Suppressor macrophage (primary cell): ENCODE data around the gene HDAC4.
A peak's percentile ranks its signal among the peaks of the same experiment; 100 is the strongest.

ENCODE experiments used
- DNase-seq, 4 experiments: peaks; one replicate each; pipeline ENCODE4 v3.0.0-alpha.2; 2020 to 2022

HDAC4 gene

DNA sequence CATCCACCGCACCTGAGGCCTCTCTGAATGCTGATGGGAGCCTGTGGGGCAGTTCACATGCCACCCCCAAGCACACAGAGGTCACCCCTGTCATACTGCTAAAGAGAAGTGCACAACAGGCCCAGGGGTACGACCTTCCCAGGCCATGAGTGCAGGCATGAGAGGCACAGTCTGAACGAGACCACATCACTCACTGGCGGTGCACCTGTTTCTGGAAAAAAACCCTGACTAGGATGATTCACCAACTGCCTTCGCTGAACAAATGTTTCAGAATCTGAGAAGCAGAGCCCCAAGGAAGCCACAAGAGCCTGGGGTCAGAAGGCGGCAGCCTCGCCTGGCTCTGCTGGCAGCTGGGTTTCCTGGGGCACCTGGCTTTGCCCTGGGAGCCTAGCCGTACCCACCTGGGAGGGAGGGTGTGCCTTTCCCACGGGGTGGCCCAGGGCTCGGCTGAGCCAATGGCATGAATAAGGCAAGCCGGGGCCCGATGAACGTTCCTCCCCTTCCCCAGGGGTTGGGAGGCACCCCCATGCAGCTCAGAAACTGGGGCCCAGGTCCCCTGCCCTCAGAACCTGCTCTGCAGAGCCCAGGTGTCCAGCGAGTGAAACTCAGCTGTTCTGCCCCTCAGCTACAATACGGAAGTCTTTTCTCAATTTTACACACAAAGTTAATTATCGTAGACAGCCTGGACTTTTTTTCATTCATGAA lies 73.8 kb downstream of the HDAC4 start:
- DNase-seq = no peak

DNA sequence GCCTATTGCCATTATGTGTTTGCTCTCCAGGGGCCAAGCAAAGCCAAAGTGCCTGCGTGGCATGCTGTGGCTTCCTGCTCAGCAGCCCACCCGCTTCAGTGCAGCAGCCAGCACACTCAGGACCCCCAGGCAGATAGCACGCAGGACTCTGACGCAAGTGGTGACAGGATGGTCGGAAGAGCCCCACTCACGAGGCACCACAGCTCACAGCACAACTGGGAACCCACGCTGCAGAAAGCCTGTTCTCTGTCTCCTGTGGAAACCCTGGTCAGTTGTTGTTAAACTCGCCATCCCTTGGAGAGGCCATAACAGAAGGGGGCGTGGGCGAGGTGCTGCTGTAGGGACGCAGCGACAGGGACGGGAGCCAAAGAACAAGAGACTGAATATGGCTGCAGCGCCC lies 76.4 kb downstream of the HDAC4 start:
- no peak for DNase-seq

DNA sequence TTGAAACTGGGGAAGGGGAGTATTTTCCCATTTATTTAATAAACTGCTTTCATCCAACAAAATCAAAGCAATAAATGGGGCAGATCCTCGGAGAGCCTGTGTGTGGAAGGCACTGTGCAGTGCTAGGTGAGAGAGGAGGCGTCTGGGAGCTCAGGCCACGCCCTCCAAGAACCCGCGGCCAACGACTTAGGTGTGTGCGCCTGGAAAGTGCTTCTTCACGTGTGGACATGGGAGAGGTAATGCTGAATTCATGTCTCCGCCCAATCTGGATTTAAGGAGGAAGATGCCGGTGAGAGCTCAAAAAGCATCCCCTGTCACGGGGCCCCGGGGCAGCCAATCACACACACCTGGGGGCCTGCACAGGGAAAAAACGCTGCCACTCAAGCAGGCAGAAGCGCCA lies 77.4 kb downstream of the HDAC4 start:
- no peak for DNase-seq

DNA sequence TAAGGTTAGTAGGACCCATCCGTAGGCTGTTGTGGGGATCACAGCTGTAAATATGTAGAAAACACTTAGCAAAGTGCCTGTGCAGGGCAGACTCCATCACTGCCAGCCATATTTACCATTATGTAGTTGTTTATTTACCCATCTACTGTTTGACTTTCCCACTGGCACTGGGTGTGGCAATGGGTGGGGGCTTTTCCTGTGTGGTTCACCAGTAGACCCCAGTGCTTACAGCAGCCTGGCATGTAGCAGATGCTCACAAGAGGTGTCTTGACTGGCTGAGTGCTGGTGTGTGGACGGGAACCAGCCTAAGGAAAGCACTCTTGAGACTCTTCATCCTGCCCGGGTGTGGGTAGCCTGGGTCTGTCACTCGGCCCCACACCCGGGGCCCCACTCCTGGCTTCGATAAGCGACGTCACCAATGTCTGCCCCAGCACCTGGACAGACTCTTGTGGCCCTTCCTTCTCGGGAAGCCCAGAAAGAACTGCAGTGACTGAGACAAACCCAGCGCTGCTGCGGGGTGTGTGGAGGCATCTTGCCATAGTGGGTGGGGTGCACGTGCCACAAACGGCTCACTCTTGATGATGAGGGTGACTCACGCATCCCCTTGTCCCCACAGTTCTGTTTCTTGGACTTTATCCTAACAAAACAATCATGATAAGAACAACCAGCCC lies 78.3 kb downstream of the HDAC4 start:
- peak in 3 of 4 experiments; percentile 30 to 37 (median 37) for DNase-seq

DNA sequence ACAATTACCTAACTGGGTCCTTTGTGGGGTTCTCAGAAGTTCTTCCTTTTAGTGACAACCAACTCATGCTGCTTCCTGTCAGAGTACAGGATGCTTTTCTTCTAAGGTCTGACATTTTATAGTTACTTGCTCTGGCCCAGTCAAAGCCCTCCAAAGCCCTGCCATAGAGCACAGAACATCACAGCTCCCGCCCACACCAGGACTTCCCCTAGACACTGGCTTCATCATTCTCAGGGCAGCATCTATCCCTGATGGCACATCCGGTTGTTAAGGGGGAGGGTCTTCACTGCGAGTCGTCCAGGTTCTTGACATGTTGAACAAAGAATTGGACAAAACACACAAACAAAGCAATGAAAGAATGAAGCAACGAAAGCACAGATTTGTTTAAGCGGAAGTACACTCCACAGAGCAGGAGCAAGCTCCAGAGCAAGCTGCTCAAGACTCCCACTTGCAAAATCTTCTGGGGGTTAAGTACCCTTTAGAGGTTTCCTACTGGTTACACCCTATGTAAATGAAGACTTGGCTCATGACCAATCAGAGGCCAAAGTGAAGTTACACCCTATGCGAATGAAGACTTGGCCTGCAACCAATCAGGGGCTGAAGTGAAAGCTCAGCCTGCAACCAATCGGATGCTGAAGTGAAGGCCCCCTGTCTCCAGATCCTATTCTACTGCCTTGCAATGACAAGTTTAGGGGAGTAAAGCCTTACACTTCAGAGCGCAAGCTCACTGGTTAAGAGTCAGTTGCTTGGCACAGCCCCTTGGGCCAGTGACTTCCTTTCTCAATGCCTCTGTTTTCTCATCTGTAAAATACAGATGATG lies 79.0 kb downstream of the HDAC4 start:
- DNase-seq = peak; percentile 21 to 45 (median 28)

DNA sequence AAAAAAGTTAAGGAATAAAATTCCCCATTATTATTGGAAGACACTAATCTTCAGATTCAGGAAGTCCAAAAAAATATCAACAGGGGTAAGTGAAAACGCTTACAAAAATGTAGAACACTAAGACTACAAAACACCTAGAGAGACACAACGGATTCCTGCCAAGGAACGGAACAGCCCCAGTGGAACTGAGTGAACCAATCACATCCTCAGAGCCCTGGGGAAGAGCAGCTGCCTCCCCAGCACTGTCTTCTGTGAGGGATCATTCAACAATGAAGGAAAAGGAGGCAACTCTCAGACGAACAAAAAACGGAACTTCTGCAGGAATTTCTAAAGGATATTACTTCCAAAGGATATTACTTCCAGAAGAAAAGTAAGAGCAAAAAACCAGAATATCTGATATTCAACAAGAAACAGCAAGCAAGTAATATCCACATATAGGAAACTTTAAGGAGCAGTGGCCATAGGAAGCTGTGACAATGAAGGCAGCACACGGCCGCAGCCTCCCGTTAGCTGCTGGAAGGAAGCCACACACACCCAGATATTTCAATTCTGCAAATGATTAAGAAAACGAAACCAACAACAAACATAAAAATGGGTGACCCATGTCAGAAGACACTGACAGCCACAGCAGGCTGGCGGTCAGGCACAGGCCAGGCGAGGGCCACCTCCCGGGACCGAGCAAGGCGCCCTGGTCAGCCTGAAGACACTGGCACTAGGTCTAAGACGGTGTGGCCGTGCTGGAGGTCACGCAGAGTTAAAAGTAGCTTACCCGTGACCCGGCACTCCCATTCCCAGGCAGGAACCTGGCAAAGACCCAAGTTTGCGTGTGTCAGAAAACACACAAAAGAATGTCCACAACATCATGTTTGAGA lies 81.8 kb downstream of the HDAC4 start:
- DNase-seq = peak in 3 of 4 experiments; percentile 47 to 64 (median 53)

DNA sequence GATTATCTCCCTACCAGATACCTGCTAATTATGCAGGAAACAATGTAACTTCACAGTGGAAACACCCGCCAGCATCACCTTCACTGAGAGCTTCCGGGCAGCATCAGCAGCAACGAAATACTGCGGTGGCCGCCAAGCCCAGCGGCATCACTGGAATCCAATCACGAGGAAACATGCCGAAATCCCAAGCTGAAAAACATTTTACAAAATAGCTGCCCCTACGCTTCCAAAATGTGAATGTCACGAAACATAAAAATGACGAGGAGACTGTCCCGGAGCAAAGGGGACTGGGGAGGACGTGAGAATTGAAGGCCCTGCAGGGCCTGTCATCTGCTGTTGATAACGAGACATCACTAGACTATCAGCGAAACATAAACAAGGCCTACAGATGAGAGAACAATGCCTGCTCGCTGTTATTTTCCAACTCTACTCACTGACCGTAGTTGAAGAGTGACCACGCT lies 82.6 kb downstream of the HDAC4 start:
- no peak for DNase-seq

DNA sequence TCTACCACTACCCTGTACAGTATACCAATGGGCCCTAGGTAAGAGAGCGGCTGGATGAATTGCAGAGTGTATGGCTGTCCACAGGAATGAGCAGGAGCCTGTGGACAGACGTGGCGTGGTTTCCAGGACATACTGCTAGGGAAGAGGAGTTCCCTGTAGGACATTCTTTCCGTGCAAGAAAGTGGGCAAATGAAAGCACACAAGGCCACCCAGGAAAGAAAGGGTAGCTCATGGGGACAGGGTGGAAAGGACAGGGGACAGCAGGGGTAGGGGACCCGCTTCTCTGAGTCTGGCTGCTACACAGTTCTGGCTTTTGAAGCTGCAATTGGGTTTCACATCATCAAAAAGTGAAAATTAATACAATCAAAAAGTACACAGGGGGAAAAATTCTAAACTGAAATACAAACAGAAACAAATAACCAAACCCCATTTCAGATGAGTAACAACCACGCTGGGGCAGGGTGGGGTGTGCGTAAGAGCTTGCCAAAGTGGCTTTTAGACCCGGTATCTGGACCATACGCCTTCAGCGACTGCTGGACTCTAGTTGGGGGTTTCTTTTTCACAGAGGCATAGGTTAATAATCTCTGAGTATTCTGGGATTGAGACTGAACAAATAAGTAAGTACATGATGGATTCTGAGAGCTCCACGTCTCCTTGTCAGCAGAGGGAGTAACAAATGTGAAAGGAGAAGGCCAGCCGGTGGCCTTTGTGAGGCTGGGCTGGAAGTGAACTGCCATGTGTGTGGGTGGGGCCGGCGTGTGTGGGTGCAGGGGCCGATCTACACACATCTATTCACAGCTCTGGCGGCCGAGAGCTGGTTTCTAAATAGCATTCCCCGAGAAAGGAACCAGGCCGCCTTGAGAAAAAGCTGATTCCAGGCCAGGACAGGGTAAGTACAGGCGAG lies 84.0 kb downstream of the HDAC4 start:
- DNase-seq = peak; percentile 40 to 67 (median 65)

DNA sequence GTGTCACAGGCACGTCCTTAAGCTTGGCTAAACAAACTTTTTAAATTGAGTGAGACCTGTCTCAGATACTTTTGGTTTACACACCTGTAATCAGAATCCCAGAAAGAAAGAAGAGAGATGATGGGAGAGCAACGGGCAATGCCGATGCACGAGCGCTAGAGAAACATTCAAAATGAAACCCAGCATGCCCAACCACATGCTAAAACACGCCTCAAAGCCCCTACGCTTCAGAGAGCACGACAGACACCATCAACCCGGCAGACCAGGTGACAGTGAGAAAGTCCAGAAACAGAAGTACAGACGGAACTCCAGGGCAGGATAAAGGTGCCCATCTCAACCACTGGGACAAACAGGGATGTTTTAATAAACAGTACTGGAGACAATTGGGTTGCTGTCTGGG lies 85.5 kb downstream of the HDAC4 start:
- DNase-seq = no peak

DNA sequence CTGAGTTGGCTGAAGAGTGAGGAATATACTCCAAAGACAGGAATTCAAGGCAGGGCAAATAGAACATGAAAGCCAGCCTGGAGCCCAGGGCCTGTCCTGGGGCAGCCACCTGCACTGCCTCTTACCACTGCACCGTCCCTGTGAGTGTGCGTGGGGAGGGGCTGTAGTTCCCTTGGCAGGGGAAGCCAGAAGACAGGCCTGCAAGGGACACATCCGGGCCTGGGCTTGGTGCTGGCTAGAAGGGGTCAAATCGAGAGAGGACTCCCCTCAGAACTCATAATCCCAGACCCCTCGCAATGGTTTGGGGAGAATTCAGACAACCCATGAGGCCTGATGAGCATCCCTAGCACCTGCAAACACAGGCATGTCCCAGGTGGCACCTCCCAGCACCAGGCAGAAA lies 87.0 kb downstream of the HDAC4 start:
- DNase-seq = no peak

DNA sequence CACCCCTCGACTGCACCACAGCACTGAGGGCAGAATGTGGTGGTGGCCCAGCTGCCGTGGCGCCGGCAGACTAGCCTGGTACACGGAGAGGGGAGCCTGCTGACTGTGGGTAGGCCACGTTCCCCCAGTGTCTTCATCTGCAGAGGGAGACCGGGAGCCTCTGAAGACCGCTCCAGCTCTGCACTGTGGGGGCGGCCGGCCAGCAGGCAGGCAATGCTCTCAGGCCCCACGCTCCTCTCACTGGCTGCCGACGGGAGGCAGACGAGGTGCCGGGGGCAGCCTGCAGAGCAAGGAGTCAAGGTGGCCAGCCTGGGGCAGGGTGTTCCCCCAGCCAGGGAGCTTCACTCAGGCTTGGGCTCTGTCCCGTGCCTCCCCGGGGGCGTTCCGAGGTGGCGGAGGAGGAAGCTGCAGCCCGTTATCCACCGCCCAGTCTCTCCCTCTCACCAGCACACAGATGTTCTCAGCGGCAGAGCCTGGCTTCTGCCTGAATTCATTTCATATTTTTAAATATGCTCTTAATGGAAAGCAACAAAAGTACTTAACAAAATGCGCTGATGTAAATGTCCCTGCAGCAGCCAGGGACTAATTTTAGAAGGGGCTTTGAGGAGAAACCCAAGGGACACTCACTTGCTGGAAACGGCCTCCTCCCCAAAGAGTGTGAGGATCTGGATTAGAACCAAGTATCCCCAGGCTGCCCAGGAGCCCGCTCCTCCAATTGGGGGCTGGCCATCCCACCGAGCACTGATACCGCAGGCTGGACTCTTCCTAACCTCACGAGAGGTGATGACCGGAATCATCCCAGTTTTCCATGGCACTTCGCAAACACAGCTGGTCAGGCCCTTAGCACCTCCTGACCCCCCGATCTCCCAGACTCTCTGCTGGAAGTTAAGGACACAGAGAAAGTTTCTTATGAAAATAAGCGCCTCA lies 87.8 kb downstream of the HDAC4 start:
- DNase-seq = no peak

DNA sequence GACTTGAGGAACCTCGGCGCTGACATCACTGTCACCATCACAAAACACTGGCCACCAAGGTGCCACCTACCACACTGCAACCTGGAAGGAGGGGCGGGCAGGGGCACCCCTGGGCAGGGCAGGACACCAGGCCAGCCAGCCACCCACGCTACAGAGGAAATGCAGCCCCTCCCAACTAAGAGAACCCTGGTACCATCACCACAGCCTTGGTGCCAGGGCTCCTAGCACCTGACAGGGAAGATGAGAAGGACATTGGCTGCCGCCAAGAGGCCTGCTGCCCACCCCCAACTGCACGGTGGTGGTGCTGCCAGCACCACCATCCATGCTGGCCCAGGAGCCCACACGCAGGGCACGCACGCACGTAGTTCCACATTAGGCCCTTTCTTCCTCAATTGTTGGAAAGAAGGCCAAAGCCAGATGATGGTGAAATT lies 88.7 kb downstream of the HDAC4 start:
- peak; percentile 28 to 58 (median 50) for DNase-seq

DNA sequence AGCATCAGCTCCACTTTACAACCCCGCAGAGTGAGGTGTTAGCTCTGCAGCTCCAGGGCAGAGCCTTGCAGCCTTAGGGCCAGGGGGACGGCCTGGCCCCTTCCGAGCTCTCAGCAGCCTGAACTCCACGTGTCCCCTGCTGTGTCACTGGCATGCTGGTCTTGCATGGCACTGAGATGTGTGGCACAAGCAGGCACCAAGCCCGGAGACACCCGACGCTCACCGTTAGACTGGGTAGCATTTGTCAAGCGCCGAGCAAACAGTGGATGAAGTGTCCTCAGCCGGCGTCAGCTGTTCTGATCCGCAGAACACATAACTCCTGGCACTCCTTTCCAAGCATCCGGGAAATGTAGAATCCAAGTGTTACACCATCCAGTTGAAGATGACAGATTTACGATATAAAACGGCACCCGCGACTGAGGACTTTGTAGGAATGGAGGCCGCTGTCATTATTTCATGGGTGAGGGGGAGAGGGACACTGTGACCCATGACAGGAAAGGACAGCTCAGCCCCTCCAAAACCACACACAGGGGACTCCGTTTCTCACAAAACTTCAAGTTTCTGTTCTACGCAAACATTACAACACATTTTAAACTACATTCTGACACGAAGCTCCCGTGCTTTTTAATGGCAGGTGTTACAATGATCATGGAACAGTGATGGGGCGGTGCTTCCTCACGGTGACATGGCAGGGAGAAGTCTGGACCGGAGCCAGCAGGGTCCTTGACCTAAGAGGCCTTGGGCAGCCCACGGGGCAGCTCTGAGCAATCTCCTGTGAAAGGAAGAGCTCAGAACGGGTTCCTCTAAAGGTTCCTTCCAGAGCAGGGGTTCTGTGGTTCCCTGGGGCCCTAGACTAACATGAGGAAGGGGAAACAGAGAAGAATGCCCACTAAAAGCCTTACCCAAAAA lies 89.4 kb downstream of the HDAC4 start:
- peak; percentile 51 to 86 (median 66) for DNase-seq

DNA sequence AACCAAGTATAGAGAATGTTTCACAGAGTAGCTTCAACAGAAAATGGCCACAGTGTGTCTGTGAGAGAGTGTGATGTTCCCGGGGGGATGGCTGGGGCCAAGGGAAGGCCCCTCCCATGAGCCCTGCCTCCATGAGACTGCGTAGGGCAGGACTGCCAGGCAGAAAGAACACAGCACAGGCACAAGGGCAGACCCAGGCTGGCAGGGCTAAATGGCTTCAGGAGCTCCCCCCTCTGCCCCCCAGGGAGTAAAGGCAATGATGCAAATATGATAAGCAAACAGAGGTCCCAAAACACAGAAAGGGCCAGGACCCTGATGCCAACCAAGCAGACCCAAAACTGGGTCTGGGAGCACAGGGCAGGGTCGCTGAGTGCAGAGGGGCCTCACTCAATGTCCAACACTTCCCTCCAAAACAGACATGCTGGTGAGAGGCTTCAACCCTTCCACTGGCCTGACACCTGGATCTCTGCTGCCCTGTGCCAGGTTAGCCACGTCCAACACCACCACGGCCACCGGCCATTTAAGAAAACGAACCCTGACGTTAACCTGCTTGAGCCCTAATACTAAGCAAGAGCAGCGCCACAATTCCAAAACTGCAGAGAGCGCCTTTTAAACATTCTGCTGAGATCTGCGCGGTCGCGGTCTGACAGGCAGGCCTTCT lies 90.3 kb downstream of the HDAC4 start:
- no peak for DNase-seq

DNA sequence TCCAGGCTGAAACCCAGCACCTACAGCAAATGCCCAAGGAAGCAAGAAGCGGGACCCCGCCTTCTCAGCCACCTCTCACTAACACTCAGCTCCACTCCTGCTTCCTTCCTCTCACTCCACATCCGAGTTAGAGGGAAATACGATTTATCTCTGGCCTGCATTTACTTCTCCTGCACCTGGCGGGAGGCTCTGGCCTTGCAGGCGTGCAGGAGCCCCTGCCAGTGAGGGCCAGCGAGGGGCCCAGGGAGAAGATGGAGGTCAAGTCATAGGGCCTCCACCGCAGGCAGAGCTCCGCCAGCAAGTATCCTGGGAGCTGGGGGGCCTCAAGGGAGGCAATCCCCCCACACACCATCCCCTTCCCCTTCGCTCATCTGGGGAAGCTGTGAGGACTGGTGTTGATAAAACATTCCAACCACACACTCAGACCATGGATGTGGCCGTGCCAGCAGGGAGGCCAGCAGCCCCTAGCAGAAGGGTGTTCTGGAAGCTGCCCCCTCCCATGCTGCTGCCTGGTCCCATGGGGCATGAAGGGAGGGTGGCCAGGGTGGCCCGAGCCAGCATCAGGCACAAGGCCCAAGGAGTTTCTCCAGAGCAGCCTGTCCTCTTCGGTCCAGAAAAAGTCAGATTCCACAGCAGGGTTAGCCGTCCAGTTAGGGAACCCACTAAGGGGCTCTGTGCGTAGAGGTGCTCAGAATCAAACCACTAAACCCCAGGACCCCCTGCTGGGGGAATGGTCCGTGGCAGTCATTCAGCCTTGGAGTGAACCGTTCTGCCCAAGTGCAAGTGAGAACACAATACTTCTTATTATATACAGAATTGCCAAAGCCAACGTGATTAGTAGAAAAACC lies 91.2 kb downstream of the HDAC4 start:
- peak in 1 of 4 experiments; percentile 20 for DNase-seq

DNA sequence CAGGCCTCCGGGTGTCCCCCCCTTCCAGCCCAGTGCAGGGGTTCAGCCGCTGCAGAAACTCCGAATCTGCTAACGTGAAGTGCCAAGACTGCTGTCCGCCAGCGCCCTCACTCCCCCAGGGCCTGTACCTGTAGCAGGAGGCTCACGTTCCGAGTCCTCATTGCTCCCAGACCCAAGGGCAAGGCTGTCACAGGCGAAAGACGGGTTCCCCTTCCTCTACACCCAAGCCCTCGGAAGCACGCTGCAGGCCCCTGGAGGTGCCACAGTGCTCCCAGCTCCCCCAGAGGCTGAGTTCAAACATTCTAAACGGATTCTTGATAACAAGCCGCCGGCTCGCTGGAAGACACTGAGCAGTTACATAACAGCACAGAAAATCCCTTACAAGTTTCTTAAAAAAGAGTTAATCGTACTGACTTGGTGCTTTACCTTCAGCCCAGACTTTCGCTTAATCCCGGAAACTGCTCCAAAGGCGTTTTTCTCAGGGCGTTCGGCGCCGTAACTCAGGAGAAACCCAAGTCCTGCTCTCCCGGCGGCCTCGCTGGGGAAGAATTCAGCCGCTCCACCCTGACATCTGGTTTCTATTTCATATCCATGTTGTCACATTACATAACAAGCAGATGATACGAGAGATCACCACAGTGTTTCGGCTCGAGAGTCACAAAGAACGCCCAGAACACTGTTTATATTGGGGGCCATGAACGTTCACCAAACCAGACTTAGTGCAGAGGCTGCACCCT lies 92.0 kb downstream of the HDAC4 start:
- DNase-seq = peak in 2 of 4 experiments; percentile 16 to 31
